Esophagus muscularis mucosa (tissue), 4 donors: ENCODE data around the gene ARPC5L. TPM values are rescaled to one million over a fixed set of nuclear protein-coding genes. Genes with fewer than 3 reads are reported as not detected.

Experiments used
- DNase-seq: peaks from one replicate; pipeline ENCODE4 v3.0.0-alpha.2; 2017; ENCODE audit errors: extremely low spot score
- H3K27ac ChIP-seq, 4 donors: fragments of 200-600 bp; sonication (generic); replicated peaks in 1 of 4; 1 replicate in 3 of 4; 2 replicates in 1 of 4; pipeline ENCODE4 v1.5.1; 2016 to 2019; ENCODE audit warnings: mild to moderate bottlenecking in 1 of 4
- H3K27me3 ChIP-seq, 4 donors: fragments of 200-600 bp; sonication (generic); one replicate each; pipeline versions ENCODE4 v1.5.1 to v1.6.0; 2016 to 2019
- H3K36me3 ChIP-seq, 4 donors: fragments of 200-600 bp; sonication (generic); one replicate each; pipeline ENCODE4 v1.5.1; 2016 to 2019
- H3K4me1 ChIP-seq, 4 donors: fragments of 200-600 bp; sonication (generic); one replicate each; pipeline ENCODE4 v1.5.1; 2016 to 2019
- H3K4me3 ChIP-seq, 4 donors: fragments of 200-600 bp; sonication (generic); 1 replicate in 2 of 4; 2 replicates in 2 of 4; pipeline ENCODE4 v1.5.1; 2016 to 2019; ENCODE audit warnings: mild to moderate bottlenecking in 4 of 4, moderate library complexity in 1 of 4
- H3K9me3 ChIP-seq, 4 donors: fragments of 200-600 bp; sonication (generic); 1 replicate in 3 of 4; 2 replicates in 1 of 4; pipeline ENCODE4 v1.5.1; 2016 to 2019
- EP300 ChIP-seq: sonication (generic); formaldehyde crosslinking; IDR thresholded peaks from one replicate; pipeline ENCODE4 v1.6.1; 2017; ENCODE audit warnings: antibody characterized with exemption
- POLR2A ChIP-seq: fragments of 450-650 bp; IDR thresholded peaks from one replicate; pipeline ENCODE4 v1.6.1; 2017; ENCODE audit warnings: antibody characterized with exemption, moderate library complexity, mild to moderate bottlenecking, low read depth
- POLR2AphosphoS5 ChIP-seq, 2 donors: sonication (generic); formaldehyde crosslinking; IDR thresholded peaks; one replicate each; pipeline ENCODE4 v1.6.1; 2017; ENCODE audit warnings: antibody characterized with exemption in 2 of 2
- WGBS: methylation state at CpG from one replicate; pipeline ENCODE4 v1.1.5; 2018; 5-methylcytosine and 5-hydroxymethylcytosine counted together
- intact Hi-C: fragments of 100-400 bp; cut with DNase I; formaldehyde crosslinking; loops from one replicate; pipeline ENCODE4 v1.15.1; 2023
- total RNA-seq, 4 donors: library from RNA; depleted of rRNA; stranded (reverse); fragments of >200 nt; gene quantifications; one replicate each; pipeline versions ENCODE4 v1.1.0 to v1.2.1, GENCODE V29; 2016
- TF ChIP-seq, protein P1 (sequence below), 3 experiments: fragments of 200-600 bp in 2 of 3; fragments of 450-650 bp in 1 of 3; sonication (generic) in 2 of 3; IDR thresholded peaks; one replicate each; pipeline ENCODE4 v1.5.1; 2017 to 2019; ENCODE audit warnings: antibody characterized with exemption in 3 of 3, mild to moderate bottlenecking in 2 of 3, moderate library complexity in 1 of 3

Gene ARPC5L
- total RNA-seq, 4 donors from 2014 or later = 23.3 to 28.2 (median 26.7) TPM

GRCh38 chr9:124894035-124894740, 32.3 kb downstream of the ARPC5L start:
- H3K9me3 ChIP-seq = no peaks in the 10 kb centered on the region
- WGBS = 82% methylated on average over 9 of the region's 9 CpGs
- TF ChIP-seq POLR2A (no peak), EP300 (no peak), POLR2AphosphoS5 (IDR thresholded peaks at IDR 0.05) (no peak)
- TF ChIP-seq, protein P1, sequence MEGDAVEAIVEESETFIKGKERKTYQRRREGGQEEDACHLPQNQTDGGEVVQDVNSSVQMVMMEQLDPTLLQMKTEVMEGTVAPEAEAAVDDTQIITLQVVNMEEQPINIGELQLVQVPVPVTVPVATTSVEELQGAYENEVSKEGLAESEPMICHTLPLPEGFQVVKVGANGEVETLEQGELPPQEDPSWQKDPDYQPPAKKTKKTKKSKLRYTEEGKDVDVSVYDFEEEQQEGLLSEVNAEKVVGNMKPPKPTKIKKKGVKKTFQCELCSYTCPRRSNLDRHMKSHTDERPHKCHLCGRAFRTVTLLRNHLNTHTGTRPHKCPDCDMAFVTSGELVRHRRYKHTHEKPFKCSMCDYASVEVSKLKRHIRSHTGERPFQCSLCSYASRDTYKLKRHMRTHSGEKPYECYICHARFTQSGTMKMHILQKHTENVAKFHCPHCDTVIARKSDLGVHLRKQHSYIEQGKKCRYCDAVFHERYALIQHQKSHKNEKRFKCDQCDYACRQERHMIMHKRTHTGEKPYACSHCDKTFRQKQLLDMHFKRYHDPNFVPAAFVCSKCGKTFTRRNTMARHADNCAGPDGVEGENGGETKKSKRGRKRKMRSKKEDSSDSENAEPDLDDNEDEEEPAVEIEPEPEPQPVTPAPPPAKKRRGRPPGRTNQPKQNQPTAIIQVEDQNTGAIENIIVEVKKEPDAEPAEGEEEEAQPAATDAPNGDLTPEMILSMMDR (IDR thresholded peaks at IDR 0.05) = no peak
- no peak overlapping the region for H3K4me3 ChIP-seq
- H3K27me3 ChIP-seq = no peaks in the 10 kb centered on the region
- no peak overlapping the region for H3K27ac ChIP-seq
- peaks cover 56 to 97% (median 86%) of the 10 kb centered on the region in 4 donors for H3K36me3 ChIP-seq
- H3K4me1 ChIP-seq = peaks cover 0 to 5% (median 0%) of the 10 kb centered on the region in 4 donors
- no peak for DNase-seq
- intact Hi-C loops = no loop called here

GRCh38 chr9:124894741-124895170, 32.8 kb downstream of the ARPC5L start:
- no peak overlapping the region for H3K27ac ChIP-seq
- H3K9me3 ChIP-seq = no peaks in the 10 kb centered on the region
- TF ChIP-seq, protein P1 (IDR thresholded peaks at IDR 0.05) = peak in 2 of 3 experiments; percentile 19 to 37
- no peak for TF ChIP-seq POLR2A
- TF ChIP-seq POLR2AphosphoS5 (IDR thresholded peaks at IDR 0.05) = no peak
- no peak for DNase-seq
- intact Hi-C loops = no loop called here
- peaks cover 0 to 5% (median 0%) of the 10 kb centered on the region in 4 donors for H3K4me1 ChIP-seq
- no peaks in the 10 kb centered on the region for H3K27me3 ChIP-seq
- H3K36me3 ChIP-seq = peaks cover 56 to 97% (median 86%) of the 10 kb centered on the region in 4 donors
- H3K4me3 ChIP-seq = no peak overlapping the region

DNA sequence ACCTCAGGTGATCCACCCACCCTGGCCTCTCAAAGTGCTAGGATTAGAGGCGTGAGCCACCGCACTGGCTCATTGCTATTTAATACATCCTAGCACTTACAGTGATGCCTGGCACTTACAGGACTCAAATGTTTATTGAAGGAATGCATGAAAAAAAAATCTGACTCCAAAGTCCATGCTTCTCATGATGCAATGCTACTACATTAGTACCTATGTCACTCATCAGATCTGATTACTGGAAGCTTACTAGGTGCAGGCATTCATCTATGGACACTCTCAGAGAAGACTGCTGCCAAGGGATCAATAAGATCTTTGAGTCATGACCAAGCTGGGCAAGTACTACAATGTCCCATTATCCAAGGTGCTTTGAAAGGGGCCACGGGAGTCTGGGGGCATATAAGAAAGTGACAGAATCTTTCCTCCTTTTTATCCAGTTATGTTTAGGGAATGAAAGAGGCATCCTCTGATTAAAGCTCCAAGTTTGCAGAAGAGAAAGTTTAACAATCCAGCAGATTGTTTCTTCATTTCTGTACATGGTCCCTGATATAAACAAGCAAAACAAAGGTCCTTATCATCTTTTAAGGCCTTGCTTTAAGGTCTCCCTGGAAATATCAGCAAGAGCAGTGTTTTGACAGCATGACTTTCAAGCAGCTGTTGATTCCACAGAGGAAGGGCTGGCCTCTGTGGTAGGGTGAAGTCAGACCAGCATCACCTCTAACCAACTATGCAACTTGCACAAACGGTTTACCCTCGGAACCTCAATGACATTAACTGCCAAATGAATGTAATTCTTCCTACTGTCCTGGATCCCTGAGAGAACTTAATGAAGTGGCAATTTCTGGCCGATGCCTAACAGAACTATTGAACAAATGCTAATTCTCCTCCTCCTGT, 35.9 kb downstream of the ARPC5L start:
- Histone ChIP-seq H3K9me3 (no peaks in the 10 kb centered on the region), H3K4me1 (peaks cover 0 to 5% (median 0%) of the 10 kb centered on the region in 4 donors), H3K27me3 (no peaks in the 10 kb centered on the region), H3K36me3 (peaks cover 40 to 91% (median 71%) of the 10 kb centered on the region in 4 donors), H3K4me3 (no peak overlapping the region), H3K27ac (no peak overlapping the region)
- intact Hi-C loops = no loop called here
- WGBS = 90% methylated on average over 6 of the region's 6 CpGs
- DNase-seq = no peak
- TF ChIP-seq EP300 = no peak
- TF ChIP-seq POLR2AphosphoS5 (IDR thresholded peaks at IDR 0.05) = no peak
- no peak for TF ChIP-seq POLR2A
- TF ChIP-seq, protein P1 (IDR thresholded peaks at IDR 0.05) = no peak

DNA sequence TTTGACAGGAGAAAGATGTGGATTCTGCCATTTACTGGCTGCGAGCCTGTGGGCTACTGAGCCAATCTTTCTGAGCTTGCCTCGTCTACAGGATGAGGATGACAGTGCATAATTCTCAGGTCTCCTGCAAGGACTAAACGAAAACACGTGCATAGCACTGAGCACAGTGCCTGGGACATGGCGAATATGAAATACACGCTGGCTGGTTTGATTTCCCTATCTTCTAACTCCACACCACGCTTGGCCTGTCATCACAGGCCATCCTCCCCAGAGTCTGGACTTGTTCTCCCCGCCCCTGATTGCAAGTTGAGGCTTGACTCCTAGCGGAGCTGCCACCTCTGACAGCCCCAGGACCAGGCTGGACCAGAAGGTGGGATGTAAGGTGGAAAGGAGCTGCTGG, 37.9 kb downstream of the ARPC5L start:
- no peak for TF ChIP-seq EP300
- no peak for TF ChIP-seq POLR2A
- no peak for TF ChIP-seq POLR2AphosphoS5 (IDR thresholded peaks at IDR 0.05)
- TF ChIP-seq, protein P1 (IDR thresholded peaks at IDR 0.05) = no peak
- no peaks in the 10 kb centered on the region for H3K27me3 ChIP-seq
- H3K27ac ChIP-seq = no peak overlapping the region
- H3K4me3 ChIP-seq = no peak overlapping the region
- intact Hi-C loops = no loop called here
- no peak for DNase-seq
- 91% methylated on average over 9 of the region's 9 CpGs for WGBS
- peaks cover 45 to 92% (median 65%) of the 10 kb centered on the region in 4 donors for H3K36me3 ChIP-seq
- H3K9me3 ChIP-seq = no peaks in the 10 kb centered on the region
- no peaks in the 10 kb centered on the region for H3K4me1 ChIP-seq
